K562 (cell line): ENCODE results near the gene TMF1.

Source experiments
- CEBPB ChIP-seq: fragments of 450-650 bp; IDR thresholded peaks from 2 replicates; pipeline ENCODE4 v1.6.1; 2016; ENCODE audit warnings: missing genetic modification characterization, missing compliant biosample characterization
- EP300 ChIP-seq: IDR thresholded peaks from 2 replicates; pipeline ENCODE4 v1.6.1; 2012; ENCODE audit warnings: low read length, improper control_type of control experiment
- FOXA3 ChIP-seq, 2 experiments: fragments of 450-650 bp in 1 of 2; sonication (generic) in 1 of 2; formaldehyde crosslinking; IDR thresholded peaks in 1 of 2; conservative IDR thresholded peaks in 1 of 2; 2 replicates each; pipeline versions ENCODE4 v1.4.0 to v1.8.0; 2020 to 2022; ENCODE audit warnings: mild to moderate bottlenecking in 2 of 2, missing genetic modification reagents in 1 of 2
- FOXJ2 ChIP-seq: fragments of 200-800 bp; sonication (Bioruptor generic); IDR thresholded peaks from 2 replicates; pipeline ENCODE4 v1.6.1; 2016; ENCODE audit warnings: missing genetic modification characterization, missing compliant biosample characterization
- HMGXB4 ChIP-seq: sonication (generic); formaldehyde crosslinking; IDR thresholded peaks from 2 replicates; pipeline ENCODE4 v1.8.1; 2023; ENCODE audit warnings: mild to moderate bottlenecking, missing genetic modification reagents
- POLR2A ChIP-seq: fragments of 450-650 bp; conservative IDR thresholded peaks from 2 replicates; pipeline ENCODE4 v1.6.1; 2016
- SMAD3 ChIP-seq: fragments of 450-650 bp; formaldehyde crosslinking; conservative IDR thresholded peaks from 2 replicates; pipeline ENCODE4 v1.4.0; 2020; ENCODE audit warnings: mild to moderate bottlenecking
- SP1 ChIP-seq: sonication (generic); formaldehyde crosslinking; IDR thresholded peaks from 2 replicates; pipeline ENCODE4 v1.8.1; 2022; ENCODE audit warnings: mild to moderate bottlenecking, missing genetic modification reagents
- SRSF1 ChIP-seq: fragments of 200-400 bp; formaldehyde crosslinking; IDR thresholded peaks from 2 replicates; pipeline ENCODE4 v1.6.1; 2017; ENCODE audit warnings: mild to moderate bottlenecking, low read depth, low read length, moderate library complexity
- ZFP36 ChIP-seq: fragments of 150-350 bp; IDR thresholded peaks from 2 replicates; pipeline ENCODE4 v1.6.1; 2018; ENCODE audit warnings: low read length, low read depth; ENCODE audit not compliant: partially characterized antibody
- ZNF583 ChIP-seq: fragments of 250-450 bp; sonication (Bioruptor Pico); IDR thresholded peaks from 2 replicates; pipeline ENCODE4 v1.4.0; 2020
- TF ChIP-seq, protein P1 (sequence below), 3 experiments: IDR thresholded peaks in 2 of 3; conservative IDR thresholded peaks in 1 of 3; 2 replicates each; pipeline ENCODE4 v1.5.1; 2011 to 2012; ENCODE audit warnings: low read length in 3 of 3, mild to moderate bottlenecking in 3 of 3, control low read depth in 2 of 3, improper control_type of control experiment in 1 of 3, inconsistent platforms in 1 of 3, low read depth in 1 of 3, mixed read lengths in 1 of 3, moderate library complexity in 1 of 3; ENCODE audit not compliant: insufficient read depth in 2 of 3

GRCh38 chr3:69091389-69092029 is 39.4 kb upstream of the TMF1 start:
- TF ChIP-seq SRSF1 (no peak), FOXA3 (CRISPR knock-in tag; conservative IDR thresholded peaks at IDR 0.05 in 1 of 2, IDR thresholded peaks at IDR 0.05 in 1 of 2) (no peak), ZFP36 (no peak), POLR2A (no peak), HMGXB4 (CRISPR knock-in tag) (no peak), SP1 (no peak), ZNF583 (no peak), SMAD3 (CRISPR knock-in tag) (no peak), EP300 (no peak), FOXJ2 (tag) (no peak), CEBPB (tag) (no peak)
- TF ChIP-seq, protein P1, sequence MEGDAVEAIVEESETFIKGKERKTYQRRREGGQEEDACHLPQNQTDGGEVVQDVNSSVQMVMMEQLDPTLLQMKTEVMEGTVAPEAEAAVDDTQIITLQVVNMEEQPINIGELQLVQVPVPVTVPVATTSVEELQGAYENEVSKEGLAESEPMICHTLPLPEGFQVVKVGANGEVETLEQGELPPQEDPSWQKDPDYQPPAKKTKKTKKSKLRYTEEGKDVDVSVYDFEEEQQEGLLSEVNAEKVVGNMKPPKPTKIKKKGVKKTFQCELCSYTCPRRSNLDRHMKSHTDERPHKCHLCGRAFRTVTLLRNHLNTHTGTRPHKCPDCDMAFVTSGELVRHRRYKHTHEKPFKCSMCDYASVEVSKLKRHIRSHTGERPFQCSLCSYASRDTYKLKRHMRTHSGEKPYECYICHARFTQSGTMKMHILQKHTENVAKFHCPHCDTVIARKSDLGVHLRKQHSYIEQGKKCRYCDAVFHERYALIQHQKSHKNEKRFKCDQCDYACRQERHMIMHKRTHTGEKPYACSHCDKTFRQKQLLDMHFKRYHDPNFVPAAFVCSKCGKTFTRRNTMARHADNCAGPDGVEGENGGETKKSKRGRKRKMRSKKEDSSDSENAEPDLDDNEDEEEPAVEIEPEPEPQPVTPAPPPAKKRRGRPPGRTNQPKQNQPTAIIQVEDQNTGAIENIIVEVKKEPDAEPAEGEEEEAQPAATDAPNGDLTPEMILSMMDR (IDR thresholded peaks at IDR 0.05 in 2 of 3, conservative IDR thresholded peaks at IDR 0.05 in 1 of 3; ENCODE audit: insufficient read depth in 2 of 3, low read depth in 1 of 3, low read length in 3 of 3) = no peak
